NCI-H187 treated with DMSO at 0.1 percent for 48 hours (cell line): Measurements from ENCODE around the gene SMAP1.

ENCODE experiments used
- DNase-seq: peaks from one replicate; lab custom pipeline; 2025; lab: John Stamatoyannopoulos, UW

SMAP1 gene

GRCh38 chr6:70842541-70842940 lies 174.9 kb downstream of the SMAP1 start:
- no peak for DNase-seq

GRCh38 chr6:70843328-70843918 lies 175.7 kb downstream of the SMAP1 start:
- no peak for DNase-seq

DNA sequence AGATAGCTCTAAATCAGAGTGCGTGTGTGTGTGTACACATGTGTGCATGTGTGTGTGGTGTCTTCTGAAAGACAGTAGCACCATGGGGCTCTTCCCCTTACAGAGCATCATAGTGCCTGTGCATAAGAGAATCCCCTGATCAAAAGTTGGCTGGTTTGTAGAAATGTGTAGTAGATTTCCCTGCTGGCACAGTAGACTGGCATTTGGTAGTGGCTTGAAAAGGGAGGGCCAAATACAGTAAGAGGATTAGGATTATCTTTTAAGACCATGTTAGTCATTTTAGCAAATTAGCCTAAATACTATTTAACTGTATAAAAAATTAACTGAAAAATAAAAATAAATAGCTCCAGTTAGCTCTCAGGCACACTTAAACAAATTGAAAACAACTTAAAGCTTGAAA lies 176.6 kb downstream of the SMAP1 start:
- no peak for DNase-seq

DNA sequence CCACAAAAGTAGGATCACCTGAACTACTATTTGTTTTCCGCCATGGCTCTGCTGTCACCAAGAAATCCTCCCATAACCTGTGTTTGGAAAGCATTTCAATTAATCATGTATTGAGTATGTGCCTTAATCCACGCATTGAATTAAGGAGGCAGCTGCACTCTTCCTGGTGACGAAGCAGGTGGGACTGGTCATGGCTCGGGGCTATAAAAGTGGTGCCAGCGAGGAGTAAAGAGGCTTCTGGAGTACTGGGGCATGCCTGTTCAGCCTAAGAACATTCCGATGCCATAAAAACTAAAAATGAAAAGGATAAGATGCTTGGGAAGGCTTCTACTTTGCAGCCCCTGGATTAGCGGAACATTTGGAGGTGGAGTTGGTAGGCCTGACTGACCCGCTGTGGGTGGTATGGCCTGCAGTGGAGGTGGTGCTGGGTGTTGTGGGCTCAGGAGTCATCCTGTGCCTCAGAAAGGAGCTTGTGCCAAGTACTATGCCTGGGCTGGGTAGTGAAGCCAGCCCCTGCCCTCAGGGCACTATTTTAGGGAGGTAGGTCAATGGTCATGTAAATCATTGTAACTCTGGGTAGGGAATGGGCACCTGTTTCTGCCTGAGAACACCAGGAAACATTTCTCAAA lies 178.6 kb downstream of the SMAP1 start:
- DNase-seq = no peak

DNA sequence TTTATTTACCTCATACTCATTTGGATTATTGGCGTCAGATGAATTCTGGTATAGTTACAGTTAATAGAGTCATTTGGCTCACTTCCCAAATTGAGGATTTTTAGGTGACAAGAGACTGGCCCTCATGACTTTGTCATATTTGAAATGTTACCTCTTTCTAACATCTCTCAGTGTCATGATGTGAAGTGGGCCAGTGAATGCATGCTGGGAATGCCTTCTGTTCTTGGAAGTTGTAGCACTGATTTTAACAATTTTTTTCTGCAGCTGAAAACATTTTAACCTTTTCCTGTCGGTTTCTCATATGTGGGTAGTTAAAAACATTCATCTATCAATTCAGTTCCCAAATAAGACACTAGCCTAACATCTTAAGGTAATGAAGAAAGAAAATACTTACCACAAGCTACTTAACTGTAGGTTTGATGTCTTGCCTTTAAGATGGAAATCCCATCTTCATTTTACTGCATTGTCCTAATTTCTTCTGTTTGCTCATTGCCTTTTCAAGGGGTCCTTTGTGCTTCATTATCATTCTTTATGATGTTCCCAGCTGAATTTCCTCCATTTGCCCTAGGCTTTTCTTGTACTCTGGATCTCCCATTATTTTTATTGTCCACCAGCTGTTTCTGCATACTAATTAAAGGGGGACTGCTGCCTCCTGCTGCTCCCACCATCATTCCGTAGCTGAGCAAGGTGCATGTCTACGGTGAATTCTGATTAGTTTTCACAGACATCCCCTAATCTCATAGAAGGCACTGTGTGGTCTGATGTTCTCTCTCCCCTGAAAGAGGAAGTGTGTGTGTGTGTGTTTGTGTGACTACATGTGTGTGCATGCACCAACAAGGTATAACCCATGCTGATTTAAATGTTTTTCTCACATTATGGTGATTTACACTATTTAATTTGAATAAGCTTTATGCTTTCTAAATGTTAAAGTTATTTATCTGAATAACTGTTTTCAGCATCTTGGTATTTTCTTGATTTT lies 179.7 kb downstream of the SMAP1 start:
- DNase-seq = no peak

DNA sequence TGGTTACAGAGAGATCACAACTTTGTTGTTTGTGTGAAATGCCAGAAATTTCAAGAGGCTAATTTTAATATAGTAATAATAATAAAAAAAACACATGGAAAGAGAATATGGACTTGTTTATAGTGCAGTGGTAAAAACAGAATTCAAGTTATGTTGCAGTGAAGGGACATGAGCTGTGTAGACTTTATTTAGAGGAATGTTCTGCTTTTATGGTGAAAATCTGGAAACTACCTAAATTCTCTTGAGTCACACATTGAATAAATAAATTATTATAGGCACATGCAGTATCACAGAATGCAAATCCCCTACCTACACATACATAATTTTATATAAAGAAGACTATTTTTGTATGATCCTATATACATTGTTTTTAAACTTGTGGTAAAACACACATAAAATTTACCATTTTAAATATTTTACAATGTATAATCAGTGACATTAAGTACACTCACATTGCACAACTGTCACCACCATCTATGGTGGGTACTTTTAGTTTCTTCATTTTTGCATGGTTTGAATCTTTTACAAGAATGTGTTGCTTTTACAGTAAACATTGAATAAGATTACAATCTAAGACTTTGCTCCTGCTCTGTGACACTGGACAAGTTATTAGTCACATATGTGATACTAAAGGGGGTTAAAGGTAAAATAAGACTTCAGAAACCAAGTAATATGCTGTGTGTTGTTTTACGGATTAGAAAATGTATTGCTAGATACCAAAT lies 181.8 kb downstream of the SMAP1 start:
- no peak for DNase-seq

- no peak for DNase-seq
These were observed 185.1 kb downstream of the SMAP1 start for GRCh38 chr6:70852667-70853246.

- DNase-seq = no peak
These were observed 189.8 kb downstream of the SMAP1 start for GRCh38 chr6:70857387-70858077.

- no peak for DNase-seq
These were observed 192.4 kb downstream of the SMAP1 start for GRCh38 chr6:70860045-70860444.

DNA sequence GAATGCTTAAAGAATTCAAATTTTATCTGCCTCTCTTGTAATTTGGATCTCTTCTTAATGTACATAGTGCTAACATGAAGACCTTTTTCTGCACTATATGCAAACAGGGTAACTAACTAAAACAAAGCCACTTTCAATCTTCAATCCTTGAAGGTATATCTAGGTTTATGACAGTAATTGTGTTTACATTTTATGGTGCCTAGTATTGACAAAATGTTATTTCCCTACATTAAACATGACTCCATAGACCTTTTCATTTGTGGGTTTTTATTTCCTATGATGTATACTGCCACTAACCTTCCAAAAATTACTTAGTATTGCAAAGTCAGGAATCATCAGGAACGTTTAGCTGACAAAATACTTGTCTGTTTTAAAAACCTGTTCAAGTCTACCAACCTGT lies 193.2 kb downstream of the SMAP1 start:
- no peak for DNase-seq

DNA sequence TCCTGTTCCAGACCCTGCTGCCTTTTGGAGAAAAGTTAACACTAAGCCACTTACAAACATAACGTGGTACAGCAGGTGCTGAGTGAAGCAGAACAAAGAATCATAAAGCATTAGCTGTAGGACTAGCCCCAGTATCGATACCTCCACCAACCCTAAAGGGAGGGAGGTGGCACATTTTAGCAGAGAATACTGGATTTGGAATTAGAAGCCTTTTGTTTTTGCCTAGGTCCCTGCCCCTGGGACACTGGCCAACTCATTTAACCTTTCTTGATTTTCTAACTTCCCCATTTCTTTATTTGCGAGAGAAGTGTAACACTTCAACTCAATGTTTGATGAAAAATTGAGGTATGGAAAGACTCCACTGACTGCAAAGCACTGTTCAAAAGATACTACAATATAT lies 195.7 kb downstream of the SMAP1 start:
- no peak for DNase-seq

DNA sequence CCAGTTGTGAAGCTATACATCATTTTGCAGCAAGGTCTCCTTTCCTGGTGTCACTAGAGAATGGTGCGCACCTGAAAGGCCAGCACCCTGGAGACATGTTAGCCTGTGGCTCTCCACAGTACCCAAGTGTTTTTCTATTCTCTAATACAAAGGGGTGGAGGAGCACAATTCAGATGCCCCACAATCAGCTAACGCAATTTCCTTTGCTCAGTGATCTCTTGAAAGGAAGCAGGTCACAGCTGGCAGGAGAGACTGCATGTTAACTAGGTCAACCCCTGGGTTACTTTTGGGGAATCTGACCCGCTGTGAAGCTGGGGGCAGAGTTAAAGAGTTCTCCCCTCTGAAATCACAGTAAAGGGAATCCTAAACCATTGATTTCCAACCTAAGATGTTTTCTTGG lies 196.7 kb downstream of the SMAP1 start:
- no peak for DNase-seq

DNA sequence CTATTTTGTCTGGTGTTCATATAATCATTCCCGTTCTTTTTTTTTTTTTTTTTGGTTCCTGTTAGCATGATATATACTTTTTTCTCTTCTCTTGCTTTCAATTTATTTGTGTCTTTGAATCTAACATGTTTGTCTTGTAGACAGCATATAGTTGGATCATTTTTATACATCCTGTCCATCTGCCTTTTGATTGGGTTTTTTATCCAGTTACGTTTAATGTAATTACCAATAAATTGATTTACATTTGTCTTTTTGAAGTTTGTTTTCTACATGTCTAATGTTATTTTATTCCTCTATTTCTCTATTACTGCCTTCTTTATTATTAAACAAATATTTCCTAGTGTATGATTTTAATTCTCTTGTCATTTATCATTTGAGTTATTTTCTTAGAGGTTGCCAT lies 204.8 kb downstream of the SMAP1 start:
- no peak for DNase-seq

DNA sequence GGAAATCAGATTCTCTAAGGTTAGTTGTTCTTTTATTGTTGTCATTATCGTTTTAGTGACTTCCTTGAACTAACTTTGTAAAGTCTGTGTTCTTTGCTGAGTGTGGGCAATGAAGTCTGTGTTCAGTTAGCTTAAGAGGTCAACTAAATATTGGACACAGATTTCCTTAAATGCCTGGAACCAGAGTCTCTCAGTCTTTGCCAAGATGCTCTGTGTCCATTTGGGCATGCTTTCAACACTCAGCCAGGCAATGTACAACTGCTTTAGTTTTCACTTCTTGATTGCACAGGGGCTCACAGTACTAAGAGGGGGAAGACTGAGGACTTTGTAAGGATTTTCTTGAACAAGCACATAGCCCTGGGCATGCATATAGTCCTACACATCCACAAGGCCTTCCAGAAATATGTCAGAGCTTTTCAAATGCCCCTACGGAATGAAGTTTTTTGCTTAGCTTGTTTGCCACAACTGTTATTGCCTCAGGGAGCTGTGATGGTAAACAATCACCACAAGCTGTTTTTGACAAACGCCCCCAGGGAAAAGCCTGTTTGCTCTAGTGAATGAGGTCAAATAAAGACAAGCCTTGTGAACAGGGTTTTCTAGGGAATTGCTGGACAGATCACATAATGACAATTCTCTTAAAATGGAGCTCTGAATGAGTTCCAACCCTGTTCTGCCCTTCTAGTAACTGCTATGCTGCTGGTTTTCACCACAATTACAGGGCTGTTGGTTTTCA lies 206.7 kb downstream of the SMAP1 start:
- no peak for DNase-seq

- DNase-seq = no peak
These were observed 211.8 kb downstream of the SMAP1 start for GRCh38 chr6:70879496-70879895.

DNA sequence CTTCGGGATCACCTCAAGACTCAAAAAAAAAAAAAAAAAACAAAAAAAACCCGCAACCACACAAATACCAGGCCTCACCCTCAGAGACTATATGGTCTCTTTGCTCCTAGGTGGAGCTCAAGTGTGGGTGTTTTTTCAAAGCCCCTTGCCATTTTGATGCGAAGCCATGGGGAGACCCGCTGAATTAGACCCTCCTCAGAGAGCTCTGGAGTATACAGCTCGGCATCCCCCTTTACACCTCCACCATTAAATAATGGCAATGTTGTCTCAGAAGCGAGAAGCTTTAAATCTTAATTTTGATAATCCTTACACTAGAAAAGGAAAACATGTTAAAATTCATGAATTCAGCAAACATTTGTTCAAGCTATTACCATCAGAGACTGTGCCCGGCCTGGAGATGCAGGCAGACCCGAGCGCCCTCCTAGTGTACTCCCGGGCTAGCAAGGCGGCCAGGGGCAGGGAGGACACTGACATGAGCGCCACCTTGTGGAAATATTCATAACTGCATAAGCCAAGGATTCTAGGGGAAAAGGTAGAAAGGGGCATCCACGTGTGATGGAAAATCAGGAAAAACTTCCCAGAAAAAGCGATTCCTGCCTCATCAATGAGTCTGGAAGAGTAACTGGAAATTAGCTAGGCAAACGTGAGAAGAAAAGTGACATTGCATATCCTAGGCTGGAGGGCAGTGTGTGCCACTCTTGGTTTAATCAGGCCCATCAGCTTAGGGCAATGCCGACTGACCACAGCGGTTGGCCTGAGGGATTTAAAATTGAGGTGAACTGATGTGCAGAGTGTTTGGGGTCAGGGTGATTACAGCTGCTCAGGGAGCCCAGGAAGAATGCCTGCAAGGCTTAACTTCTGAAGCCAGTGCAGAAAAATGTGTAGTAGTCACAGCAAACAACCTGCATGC lies 216.6 kb downstream of the SMAP1 start:
- no peak for DNase-seq

- DNase-seq = no peak
These were observed 218.4 kb downstream of the SMAP1 start for GRCh38 chr6:70886071-70886470.

DNA sequence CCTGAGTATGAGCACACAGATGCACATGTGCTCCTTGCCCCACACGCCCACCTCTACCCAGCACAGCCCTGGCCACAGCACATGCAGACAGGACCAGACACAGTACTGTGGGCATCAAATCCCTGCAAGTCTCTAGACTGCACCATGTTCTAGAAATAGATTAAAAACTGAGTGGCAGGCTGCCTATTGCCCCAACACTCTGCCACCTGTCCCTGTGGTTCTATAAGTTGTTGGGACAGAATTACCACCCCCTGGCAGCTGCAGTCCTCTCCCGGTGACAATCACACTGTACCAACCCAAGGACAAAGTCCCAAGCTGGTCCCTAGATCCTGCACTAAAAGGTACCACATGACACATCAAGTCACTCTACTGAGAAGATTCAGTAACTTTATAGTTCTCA lies 219.0 kb downstream of the SMAP1 start:
- DNase-seq = no peak

- DNase-seq = no peak
These were observed 221.6 kb downstream of the SMAP1 start for GRCh38 chr6:70889270-70889669.

DNA sequence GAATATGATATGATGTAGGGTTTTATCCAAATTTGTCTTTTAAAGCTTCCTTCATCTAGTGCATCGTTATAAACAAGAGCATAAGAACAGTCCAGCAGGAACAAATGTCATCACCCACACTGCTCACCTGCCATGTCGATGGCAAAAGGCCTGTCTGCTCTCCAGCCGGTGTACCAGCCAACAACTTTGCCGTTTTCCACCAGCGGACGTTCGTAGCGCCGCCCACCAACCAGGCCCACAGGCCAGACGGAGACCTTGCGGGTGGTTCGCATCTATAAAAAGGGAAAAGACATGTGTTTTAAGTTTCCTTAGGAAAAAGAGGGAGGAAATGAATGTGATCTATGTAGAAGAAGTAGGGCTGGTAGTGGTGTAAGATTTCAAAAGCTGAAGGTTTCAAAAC lies 226.3 kb downstream of the SMAP1 start:
- no peak for DNase-seq
